ENCODE measurements around the gene SLC27A5.

DNA sequence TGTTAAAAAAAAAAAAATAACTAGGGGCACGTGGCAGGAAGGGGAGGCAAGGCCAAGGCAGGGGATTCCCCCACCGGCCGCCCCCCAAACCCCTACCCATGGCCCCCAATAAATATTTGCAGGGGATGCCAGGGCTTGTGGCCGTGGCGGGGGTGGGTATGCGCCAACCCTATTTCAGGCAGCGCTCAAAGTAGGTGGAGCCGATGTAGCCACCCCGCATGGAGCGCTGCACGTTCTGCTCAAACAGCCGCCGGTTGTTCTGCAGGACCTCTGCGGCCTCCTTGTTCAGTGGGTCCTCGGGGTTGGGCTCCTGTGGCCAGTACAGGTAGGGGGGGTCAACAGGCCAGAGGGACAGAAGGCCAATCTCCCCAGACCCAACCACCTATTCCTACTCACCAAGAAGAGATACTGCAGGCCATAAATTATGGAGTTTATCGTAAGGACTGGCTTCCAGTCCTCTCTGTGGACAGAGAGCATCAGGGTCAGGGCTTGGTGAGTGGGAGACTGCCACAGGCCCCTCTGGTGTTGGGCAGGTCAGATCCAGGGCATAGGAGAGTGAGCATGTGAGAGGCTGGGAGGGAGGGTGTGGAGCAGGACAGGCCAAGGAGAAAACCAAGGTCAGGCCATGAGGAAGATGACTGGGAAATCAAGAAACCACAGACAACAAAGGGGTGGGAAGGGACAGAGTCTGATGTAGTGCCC, 44.3 kb upstream of the SLC27A5 start:
- TF ChIP-seq, protein P1, sequence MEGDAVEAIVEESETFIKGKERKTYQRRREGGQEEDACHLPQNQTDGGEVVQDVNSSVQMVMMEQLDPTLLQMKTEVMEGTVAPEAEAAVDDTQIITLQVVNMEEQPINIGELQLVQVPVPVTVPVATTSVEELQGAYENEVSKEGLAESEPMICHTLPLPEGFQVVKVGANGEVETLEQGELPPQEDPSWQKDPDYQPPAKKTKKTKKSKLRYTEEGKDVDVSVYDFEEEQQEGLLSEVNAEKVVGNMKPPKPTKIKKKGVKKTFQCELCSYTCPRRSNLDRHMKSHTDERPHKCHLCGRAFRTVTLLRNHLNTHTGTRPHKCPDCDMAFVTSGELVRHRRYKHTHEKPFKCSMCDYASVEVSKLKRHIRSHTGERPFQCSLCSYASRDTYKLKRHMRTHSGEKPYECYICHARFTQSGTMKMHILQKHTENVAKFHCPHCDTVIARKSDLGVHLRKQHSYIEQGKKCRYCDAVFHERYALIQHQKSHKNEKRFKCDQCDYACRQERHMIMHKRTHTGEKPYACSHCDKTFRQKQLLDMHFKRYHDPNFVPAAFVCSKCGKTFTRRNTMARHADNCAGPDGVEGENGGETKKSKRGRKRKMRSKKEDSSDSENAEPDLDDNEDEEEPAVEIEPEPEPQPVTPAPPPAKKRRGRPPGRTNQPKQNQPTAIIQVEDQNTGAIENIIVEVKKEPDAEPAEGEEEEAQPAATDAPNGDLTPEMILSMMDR (conservative IDR thresholded peaks at IDR 0.05), result no peak
- TF ChIP-seq EZH2 (IDR thresholded peaks at IDR 0.05; ENCODE audit: low read depth), result no peak

Data from PC-9 (cell line).